Measurements from ENCODE around the gene PHTF2.

The PHTF2 gene

DNA sequence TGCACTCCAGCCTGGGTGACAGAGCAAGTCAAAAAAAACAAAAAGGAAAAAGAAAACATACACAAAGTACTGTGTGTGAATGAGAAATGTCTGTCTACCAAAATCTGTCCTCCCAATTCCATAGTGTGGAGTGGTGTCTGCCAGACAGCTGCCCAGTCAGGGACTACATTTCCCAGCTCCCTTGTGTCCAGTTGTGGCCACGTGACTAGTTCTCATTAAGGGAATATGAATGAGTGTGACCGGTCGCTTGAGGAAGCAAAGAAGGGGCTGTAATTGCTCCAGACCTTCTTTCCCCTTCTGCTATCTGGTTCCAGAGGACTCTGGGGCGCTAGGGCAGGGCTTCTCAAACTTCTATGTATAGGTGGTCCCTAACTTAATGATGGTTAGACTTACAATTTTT is 204.1 kb downstream of the PHTF2 start:
- TF ChIP-seq POLR2AphosphoS5 (IDR thresholded peaks at IDR 0.05; ENCODE audit: low read depth, low read length) (no peak), TAF1 (IDR thresholded peaks at IDR 0.05; ENCODE audit: borderline replicate concordance, insufficient read depth, low read length) (no peak), SIN3A (IDR thresholded peaks at IDR 0.05; ENCODE audit: borderline replicate concordance, insufficient read depth, low read length) (no peak), FOXP2 (optimal IDR thresholded peaks at IDR 0.05; ENCODE audit: borderline replicate concordance, extremely low read depth, extremely low read length, insufficient read depth) (no peak)
- TF ChIP-seq, protein P1, sequence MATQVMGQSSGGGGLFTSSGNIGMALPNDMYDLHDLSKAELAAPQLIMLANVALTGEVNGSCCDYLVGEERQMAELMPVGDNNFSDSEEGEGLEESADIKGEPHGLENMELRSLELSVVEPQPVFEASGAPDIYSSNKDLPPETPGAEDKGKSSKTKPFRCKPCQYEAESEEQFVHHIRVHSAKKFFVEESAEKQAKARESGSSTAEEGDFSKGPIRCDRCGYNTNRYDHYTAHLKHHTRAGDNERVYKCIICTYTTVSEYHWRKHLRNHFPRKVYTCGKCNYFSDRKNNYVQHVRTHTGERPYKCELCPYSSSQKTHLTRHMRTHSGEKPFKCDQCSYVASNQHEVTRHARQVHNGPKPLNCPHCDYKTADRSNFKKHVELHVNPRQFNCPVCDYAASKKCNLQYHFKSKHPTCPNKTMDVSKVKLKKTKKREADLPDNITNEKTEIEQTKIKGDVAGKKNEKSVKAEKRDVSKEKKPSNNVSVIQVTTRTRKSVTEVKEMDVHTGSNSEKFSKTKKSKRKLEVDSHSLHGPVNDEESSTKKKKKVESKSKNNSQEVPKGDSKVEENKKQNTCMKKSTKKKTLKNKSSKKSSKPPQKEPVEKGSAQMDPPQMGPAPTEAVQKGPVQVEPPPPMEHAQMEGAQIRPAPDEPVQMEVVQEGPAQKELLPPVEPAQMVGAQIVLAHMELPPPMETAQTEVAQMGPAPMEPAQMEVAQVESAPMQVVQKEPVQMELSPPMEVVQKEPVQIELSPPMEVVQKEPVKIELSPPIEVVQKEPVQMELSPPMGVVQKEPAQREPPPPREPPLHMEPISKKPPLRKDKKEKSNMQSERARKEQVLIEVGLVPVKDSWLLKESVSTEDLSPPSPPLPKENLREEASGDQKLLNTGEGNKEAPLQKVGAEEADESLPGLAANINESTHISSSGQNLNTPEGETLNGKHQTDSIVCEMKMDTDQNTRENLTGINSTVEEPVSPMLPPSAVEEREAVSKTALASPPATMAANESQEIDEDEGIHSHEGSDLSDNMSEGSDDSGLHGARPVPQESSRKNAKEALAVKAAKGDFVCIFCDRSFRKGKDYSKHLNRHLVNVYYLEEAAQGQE (IDR thresholded peaks at IDR 0.05; ENCODE audit: insufficient read depth in 1 of 2, low read depth in 2 of 2, low read length in 2 of 2) = no peak

DNA sequence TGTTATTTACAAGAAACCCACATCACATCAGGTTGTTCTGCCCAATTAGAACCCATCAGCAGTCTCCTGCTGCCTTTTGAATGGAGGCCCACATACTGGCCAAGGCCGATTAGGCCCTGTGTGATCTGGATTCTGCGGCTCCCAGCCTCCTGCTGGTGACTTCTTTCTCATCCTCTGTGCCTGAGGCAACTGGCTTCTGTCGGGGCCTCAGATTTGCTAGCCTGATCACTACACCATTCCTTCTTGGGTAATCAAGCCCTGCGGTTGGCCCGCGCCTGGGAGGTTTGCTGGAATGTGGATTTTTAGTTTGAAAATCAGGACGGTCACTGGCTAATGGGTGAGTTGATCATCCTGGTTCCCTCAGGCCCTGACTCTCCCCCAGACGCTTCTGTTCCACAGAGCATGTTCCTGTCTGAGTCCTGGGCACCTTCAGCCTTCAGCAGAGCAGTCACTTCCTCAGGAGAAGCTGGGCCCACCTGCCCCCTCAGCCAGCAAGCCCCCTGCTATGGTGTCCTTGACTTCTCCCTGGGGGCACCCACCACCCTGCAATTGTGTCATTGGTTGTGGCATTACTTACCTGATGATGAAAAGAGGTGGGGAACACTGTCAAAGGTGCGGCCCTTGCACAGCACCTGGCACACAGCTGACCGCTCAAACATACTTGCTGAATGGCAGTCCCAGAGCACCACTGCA is 207.6 kb downstream of the PHTF2 start:
- TF ChIP-seq, protein P1 (IDR thresholded peaks at IDR 0.05; ENCODE audit: insufficient read depth in 1 of 2, low read depth in 2 of 2, low read length in 2 of 2) = no peak
- TF ChIP-seq TAF1 (IDR thresholded peaks at IDR 0.05; ENCODE audit: borderline replicate concordance, insufficient read depth, low read length) (no peak), POLR2AphosphoS5 (IDR thresholded peaks at IDR 0.05; ENCODE audit: low read depth, low read length) (no peak), FOXP2 (optimal IDR thresholded peaks at IDR 0.05; ENCODE audit: borderline replicate concordance, extremely low read depth, extremely low read length, insufficient read depth) (no peak), SIN3A (IDR thresholded peaks at IDR 0.05; ENCODE audit: borderline replicate concordance, insufficient read depth, low read length) (no peak)

Measured in PFSK-1 (cell line).